ENCODE data around the gene SPRYD3.

SPRYD3 gene

DNA sequence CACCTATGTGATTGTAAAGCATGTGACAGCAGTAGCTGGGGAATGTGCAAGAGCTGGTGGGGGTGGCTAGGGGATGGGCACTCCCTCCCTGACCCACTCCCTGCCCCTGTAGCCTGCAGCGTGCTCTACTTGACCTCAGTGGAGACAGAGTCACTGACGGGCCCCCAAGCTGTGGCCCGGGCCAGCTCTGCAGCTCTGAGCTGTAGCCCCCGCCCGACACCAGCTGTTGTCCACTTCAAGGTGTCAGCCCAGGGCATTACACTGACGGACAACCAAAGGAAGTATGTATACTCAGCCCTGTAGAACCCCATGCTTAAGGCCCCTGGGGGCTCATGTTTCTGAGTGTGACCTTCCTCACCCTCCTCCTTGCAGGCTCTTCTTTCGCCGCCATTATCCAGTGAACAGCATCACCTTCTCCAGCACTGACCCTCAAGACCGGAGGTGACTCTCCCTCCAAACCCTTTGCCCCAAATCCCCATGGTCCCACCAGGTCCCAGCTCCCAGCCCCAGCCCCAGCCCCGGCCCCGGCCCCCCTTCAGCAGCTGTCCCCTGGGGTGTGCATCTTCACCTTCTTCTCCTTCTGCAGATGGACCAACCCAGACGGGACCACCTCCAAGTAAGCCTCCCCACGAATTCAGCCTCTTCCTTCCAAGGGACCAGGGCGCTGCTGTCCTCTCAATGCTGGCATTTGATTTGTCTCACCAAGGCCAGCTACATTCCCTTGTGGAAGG is 16.0 kb downstream of the SPRYD3 start:
- no peak for DNase-seq (ENCODE audit: low read depth)

DNA sequence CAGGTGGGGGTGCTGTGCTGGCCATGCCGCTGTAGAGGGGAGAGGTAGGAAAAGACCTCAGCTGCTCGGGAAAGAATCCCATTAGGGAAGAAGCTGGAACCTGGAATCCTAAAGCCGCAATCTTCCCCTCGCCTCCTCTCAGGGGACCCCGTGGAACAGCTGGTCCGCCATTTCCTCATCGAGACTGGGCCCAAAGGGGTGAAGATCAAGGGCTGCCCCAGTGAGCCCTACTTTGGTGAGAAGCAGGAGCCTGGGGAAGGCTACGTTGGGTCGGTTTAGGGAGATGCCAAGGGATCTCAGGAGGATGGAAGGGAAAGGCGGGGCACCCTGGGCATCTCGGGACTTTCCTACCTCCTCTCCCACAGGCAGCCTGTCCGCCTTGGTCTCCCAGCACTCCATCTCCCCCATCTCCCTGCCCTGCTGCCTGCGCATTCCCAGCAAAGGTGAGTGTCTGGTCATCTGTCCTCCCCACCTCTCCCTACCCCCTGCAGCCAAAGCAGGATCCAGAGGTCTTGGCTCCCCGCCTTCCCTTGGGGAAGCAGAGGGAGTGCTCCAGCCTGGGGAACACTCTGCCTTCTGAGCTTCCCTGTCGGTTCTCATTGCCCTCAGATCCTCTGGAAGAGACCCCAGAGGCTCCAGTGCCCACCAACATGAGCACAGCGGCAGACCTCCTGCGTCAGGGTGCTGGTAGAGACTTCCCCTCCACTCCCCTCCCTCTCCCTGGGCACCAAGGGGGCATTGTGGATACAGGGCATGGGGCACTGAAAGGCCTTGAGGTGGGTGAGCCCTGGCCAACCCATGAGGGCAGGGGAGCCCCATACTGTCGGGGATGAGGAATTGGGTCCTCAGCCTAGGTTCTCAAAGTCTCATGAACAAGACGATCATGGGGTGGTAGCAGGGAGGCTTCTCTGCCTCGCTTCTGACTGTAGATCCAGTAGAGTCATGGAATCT is 16.9 kb downstream of the SPRYD3 start:
- DNase-seq (ENCODE audit: low read depth): no peak

DNA sequence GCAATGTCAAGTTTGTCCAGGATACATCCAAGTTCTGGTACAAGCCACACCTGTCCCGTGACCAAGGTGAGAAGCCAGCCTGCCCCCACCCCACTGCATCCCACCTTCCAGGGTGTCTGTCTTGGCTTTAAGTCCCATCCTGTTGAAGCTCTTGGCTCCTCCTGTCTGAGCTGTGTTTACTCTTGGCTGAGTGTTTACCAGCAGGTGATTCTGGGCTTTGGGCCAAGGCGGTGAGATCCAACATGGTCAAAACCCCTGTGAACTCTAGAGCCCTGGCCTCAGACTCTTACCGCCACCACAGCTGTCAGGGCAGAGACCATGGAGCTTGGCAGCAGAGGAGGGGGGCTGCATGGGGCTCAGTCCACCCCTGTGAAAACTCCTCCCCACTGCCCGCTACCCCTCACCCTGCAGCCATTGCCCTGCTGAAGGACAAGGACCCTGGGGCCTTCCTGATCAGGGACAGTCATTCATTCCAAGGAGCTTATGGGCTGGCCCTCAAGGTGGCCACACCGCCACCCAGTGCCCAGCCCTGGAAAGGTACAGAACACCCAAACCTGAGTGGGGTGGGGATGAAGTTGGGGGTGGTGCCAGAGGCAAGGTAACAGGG is 17.7 kb downstream of the SPRYD3 start:
- no peak for DNase-seq (ENCODE audit: low read depth)

DNA sequence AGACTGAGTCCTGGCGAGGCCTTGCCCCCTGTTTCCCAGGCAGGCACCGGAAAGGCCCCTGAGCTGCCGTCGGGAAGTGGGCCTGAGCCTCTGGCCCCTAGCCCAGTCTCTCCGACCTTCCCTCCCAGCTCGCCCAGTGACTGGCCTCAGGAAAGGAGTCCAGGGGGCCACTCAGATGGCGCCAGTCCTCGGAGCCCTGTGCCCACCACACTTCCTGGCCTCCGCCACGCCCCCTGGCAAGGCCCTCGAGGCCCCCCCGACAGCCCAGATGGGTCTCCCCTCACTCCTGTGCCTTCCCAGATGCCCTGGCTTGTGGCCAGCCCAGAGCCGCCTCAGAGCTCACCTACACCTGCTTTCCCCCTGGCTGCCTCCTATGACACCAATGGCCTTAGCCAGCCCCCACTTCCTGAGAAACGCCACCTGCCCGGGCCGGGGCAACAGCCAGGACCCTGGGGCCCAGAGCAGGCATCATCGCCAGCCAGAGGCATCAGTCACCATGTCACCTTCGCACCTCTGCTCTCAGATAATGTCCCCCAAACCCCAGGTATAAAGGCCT is 18.4 kb downstream of the SPRYD3 start:
- DNase-seq (ENCODE audit: low read depth): no peak

DNA sequence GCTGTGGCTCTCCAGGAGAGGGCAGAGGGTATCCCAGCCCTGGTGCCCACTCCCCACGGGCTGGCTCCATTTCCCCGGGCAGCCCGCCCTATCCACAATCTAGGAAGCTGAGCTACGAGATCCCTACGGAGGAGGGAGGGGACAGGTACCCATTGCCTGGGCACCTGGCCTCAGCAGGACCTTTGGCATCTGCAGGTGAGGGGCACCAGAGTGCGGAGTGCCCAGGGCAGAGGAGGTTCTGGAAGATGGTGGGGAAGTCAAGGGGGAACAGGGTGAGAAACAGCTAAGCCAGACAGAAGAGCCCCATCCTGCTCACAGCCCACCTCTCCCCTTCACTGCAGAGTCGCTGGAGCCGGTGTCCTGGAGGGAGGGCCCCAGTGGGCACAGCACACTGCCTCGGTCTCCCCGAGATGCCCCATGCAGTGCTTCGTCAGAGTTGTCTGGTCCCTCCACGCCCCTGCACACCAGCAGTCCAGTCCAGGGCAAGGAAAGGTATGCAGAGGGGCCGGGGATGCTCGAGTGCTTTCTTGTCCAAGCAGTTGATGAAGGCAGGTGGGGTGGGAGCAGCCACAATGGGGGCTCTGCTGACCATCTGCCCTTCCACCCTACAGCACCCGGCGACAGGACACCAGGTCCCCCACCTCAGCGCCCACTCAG is 19.0 kb downstream of the SPRYD3 start:
- no peak for DNase-seq (ENCODE audit: low read depth)

DNA sequence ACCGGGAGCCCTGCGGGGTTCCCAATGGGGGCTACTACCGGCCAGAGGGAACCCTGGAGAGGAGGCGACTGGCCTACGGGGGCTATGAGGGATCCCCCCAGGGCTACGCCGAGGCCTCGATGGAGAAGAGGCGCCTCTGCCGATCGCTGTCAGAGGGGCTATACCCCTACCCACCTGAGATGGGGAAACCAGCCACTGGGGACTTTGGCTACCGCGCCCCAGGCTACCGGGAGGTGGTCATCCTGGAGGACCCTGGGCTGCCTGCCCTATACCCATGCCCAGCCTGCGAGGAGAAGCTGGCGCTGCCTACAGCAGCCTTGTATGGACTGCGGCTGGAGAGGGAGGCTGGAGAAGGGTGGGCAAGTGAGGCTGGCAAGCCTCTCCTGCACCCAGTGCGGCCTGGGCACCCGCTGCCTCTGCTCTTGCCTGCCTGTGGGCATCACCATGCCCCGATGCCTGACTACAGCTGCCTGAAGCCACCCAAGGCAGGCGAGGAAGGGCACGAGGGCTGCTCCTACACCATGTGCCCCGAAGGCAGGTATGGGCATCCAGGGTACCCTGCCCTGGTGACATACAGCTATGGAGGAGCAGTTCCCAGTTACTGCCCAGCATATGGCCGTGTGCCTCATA is 19.6 kb downstream of the SPRYD3 start:
- DNase-seq (ENCODE audit: low read depth): no peak

DNA sequence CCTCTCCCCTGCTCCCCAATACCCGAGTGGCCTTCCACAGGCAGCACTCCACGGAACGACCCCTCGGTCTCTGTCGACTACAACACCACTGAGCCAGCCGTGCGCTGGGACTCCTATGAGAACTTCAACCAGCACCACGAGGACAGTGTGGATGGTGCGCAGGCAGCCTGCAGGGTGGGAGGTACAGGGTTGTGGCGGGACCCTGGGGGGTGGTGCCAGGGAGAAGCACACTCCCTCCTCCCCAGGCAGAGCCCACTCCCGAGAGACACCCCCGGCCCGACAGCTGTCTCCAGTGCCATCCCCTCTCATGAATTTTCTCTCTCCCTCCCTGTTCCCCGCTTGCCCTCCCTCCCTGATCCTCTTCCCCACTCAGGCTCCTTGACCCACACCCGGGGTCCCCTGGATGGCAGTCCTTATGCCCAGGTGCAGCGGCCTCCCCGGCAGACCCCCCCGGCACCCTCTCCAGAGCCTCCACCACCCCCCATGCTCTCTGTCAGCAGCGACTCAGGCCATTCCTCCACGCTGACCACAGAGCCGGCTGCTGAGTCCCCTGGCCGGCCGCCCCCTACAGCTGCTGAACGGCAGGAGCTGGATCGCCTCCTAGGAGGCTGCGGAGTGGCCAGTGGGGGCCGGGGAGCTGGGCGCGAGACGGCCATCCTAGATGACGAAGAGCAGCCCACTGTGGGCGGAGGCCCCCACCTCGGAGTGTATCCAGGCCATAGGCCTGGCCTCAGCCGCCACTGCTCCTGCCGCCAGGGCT is 20.3 kb downstream of the SPRYD3 start:
- no peak for DNase-seq (ENCODE audit: low read depth)

DNA sequence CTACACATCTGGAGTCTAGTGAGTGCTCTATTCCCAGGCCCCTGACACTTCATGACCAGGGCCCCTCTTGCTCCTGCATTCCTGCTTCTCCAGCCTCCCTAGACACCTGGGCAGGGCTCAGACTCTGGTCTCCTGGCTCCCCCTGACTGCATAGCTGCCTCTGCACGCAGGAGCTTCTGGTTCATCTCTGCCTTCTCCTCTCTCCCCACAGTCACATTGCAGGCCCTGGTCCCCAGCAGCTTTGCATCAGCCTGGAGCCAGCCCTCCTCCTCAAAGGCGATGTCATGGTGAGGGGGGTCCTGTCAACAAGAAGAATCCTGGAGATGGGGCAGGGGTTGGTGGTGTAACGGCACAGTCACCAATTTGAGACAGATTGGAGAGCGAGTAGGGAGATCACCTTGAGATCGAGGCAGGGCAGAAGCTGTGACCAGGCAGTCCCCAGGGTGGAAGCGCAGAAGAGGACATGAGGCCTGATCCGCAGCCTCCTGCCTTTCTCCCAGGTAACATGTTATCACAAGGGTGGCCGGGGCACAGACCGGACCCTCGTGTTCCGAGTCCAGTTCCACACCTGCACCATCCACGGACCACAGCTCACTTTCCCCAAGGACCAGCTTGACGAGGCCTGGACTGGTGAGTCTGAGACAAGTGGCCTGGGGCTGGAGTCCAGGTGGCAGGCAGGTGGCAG is 21.2 kb downstream of the SPRYD3 start:
- no peak for DNase-seq (ENCODE audit: low read depth)

DNA sequence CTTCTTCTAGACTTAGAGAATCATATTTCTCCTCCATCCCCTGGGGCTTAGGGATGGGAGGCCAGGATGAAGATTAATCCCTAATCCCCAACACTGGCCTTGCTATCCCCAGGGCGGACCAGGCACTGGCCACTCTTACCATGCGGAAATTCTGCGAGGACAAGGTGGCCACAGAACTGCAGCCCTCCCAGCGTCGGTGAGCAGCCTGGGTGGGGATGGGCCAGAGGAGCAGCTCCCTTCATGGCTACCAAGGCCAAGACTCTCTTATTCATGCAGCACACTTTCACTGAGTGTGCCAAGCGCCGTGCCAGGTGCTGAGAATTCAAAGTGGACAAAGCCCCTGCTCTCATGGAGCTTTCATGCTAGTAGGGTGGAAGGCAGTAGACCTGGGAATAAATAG is 22.3 kb downstream of the SPRYD3 start:
- no peak for DNase-seq (ENCODE audit: low read depth)

DNA sequence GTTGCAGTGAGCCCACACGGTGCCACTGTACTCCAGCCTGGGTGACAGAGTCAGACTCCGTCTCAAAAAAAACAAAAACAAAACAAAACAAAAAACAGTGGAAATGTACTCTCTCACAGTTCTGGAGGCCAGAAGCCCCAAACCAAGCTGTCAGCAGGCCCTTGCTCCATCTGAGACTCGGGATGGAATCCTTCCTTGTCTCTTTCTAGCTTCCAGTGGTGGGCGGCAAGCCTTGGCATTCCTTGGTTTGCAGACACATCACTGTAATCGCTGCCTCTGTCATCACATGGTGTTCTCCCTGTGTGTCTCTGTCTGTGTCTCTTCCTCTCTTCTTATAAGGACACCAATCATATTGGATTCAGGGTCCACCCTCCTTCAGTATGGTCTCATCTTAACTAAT is 22.9 kb downstream of the SPRYD3 start:
- DNase-seq (ENCODE audit: low read depth): no peak

DNA sequence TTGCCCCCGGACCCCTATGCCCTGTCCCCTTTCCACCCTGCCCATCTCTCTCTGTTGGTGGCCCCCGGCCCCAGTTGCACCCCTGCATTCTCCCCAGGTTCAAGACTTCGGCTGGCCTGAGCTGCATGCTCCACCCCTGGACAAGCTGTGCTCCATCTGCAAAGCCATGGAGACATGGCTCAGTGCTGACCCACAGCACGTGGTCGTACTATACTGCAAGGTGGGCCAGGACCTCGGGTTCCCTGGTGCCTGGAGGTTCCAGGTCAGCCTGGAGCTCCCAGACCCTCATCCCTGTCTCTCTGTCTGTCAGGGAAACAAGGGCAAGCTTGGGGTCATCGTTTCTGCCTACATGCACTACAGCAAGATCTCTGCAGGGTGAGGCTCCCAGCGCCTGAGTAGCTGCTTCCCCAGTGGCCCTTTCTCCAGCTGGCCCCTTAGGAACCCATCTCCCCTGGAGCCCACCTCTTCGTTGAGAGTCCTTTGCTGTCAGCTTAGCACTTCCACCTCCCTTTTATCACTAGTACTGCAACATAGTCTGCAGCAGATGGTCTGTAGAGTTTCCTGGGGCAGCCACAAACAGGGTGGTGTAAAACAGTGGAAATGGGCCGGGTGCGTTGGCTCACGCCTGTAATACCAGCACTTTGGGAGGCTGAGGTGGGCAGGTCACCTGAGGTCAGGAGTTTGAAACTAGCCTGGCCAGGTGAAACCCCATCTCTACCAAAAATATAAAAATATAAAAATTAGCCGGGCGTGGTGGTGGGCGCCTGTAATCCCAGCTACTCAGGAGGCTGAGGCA is 23.5 kb downstream of the SPRYD3 start:
- DNase-seq (ENCODE audit: low read depth): no peak

DNA sequence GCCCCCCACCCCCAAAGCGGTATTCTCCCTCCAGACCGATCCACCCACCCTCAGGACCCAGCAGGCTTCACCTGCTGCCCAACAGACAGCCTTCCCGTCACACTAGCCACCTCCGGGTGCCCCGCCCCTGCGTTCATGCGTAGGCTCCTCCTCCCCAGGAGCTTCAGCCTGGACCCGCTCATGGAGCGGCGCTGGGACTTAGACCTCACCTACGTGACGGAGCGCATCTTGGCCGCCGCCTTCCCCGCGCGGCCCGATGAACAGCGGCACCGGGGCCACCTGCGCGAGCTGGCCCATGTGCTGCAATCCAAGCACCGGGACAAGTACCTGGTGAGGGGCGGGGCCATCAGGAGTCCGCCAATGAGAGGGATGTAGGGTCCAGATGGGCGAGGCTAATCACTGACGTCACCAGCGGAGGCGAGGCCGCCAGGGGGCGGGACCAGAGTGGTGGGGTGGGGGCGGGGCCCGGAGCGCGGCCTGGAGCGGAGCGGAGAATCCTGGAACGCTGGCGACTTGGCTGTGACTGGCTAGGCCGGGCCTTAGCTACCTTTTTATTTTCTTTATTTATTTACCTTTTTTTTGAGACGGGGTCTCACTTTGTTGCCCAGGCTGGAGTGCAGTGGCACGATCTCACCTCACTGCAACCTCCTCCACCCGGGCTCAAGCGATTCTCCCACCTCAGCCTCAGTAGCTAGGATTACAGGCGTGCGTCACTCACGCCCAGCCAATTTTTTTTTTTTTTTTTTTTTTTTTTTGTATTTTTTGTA is 24.9 kb downstream of the SPRYD3 start:
- peak; percentile 88 for DNase-seq (ENCODE audit: low read depth)

DNA sequence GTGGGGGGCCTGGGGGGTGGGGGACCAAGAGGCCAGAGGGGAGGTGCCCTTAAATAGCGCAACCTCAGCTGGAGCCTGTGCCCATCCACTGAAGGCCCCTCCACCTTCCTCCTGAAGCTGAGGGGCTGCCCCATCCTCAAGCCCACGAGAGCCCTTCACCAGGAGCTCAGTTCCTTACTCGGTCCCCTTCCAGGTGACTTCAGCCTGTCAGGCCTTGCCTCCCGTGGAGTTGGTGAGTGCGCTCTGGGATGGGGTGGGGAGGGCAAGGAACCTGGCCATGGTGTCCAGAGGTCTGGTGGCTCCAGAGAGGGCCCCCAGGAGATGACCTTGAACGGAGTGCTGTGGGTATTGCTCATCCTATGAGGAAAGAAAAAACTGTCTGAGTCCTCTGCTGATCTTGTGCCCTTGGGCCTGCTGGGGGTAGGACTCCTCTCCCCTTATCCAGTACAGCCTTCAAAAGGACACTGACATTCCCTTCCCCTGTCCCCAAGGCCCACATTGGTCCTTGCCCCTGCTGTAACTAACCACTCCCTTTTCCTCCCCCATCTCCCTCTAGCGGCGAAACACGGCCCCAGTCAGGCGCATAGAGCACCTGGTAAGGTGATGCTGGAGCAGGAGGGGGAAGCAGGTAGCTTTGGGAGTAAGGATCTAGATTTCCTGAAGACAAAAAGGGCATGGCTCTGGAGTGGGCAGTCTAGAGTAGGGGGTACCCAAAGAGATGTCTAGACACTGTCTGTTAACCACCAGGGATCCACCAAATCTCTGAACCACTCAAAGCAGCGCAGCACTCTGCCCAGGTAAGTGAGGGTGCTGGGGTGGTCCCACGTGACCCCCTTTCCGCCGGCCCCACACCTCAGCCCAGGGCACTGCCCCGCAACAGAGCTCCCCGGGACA is 25.7 kb downstream of the SPRYD3 start:
- peak; percentile 36 for DNase-seq (ENCODE audit: low read depth)

DNA sequence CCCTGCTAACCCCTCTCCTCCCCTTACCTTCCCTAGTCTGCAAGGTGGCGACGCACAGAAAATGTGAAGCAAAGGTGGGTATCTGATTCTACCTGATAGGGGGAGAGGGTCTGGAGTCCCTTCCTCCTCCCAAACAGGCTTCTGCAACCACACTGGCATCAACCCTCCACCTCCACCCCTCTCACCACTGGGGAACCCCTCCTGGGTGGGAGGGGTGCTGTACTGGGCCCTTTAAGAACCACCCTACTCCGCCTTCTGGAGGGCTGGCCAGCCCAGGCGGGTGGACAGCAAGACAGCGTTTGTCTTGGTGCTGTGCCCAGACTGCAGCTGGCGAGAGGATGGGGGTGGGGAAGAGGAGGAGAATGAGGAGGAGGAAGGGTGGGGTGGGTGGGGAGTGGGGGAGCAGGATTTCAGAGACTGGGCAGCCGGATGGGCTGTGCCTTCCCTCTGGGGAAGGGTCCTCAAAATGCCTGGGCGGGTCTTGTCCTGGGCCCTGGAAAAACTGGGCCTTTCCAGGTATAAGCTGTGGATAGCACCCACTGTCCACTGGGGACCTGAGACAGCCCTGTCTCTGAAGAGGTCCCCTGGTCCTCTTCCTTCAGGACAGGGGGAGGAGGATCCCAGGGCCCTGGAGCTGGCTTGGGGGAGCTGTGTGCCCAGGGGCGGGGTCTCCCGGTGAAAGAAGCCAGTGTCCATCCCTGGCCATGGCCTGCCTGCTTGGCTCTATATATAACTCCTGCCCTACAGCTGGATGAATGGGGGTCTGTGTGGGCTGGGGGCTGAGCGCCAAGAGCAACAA is 26.6 kb downstream of the SPRYD3 start:
- DNase-seq (ENCODE audit: low read depth): no peak

DNA sequence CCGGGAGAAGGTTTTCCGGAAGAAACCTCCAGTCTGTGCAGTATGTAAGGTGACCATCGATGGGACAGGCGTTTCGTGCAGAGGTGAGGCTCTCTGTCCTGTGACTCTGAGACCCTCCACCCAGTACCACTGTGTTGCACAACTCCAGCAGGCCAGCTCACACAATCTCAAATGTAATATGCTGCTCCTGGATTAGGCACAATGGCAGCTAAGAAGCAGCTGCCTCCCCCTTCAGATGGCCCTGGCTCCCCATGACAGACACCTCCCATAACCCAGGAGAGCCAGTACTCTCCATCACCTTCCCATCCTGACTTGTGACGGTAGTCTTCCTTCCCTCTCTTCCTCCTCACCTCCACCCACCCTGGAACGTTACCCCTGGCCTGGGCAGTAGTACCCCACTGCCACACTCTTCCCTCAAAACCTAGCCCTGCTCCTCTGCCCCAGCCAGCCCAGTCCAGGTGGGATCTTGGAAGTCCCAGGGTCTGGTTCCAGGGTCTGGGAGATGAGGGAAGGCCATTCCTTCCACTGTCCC is 27.2 kb downstream of the SPRYD3 start:
- no peak for DNase-seq (ENCODE audit: low read depth)

Data from stimulated activated CD8-positive, alpha-beta memory T cell treated with anti-CD3 and anti-CD28 coated beads, Interleukin-12 subunit alpha, Interleukin-12 subunit beta, amount 100 ng/mL, for 1 hour (primary cell).